Activated CD8-positive, alpha-beta memory T cell treated with anti-CD3 and anti-CD28 coated beads, Interleukin-2, amount 50 U/mL, for 4 hours (primary cell): ENCODE results near the gene CENPM.
A peak's percentile ranks its signal among the peaks of the same experiment; 100 is the strongest.
"Not testable (repeated sequence)": the region's sequence is repeated elsewhere in the genome, so short reads cannot be mapped to it uniquely, and the experiment has no call there.

Experiments
- DNase-seq: peaks from one replicate; pipeline ENCODE4 v3.0.0-alpha.2; 2020

The CENPM gene

DNA sequence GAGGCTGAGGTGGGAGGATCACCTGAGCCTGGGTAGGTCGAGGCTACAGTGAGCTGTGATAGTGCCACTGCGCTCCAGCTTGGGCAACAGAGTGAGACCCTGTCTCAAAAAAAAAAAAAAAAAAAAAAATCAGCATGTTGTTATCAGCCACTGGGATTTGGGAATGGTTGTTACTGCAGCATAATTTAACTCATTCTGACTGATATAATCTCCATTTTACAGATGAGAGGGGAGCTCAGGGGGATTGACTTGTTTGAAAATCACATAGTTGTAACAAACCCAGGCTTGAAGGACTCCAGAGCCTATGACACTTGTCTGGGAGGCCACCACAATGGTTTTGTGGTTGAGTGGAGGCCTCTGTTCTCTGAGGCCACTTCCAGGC is 19.3 kb upstream of the CENPM start:
- no peak for DNase-seq

DNA sequence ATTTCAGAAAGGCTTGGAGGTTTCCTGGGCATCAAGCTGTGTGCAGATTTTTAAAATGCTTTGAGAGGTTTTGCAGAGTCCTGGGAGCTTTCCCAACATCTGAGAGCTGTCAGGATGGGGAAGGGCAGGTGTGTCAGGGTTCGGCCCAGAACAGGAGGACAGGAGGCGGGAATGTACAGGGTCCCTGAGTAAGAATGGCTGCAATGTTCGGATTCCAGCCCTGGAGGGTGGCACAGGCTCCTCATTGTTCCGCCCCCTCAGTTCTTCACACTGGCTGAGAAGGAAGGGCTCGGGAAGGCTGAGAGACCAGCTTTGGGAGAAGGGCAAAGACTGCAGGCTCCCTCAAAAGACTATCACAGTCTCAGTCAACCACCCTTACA is 17.1 kb upstream of the CENPM start:
- no peak for DNase-seq

- DNase-seq: no peak
Measured at GRCh38 chr22:41963453-41964111, 16.6 kb upstream of the CENPM start.

DNA sequence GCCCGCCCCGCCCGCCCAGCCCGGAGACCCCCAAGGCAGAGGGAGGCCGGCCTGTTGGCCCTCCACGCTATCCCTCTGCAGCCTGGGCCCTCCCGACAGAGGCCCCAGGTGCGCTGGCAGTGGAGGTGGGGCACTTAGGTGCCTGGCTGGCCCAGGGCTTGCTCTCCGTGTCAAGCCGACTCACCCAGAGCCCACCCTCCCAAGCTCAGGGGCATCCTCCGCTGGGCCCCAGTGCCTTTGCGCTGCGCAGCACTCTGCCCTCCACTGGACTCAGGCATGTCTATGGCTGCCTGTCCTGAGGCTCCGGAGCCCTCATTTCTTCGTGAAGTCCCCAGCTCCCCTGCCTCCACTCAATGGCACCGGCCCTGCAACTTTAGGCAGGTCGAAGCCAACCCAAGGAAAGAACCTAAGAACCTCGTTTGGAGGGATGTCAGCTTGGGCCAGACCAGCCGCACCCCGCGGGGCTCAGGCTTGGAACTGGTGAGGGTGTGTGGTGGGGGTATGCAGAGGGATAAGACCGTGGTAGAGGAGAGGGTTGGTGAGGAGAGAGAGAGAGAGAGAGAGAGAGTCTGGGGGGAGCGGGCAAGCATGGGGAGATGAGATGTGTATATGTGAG is 11.1 kb upstream of the CENPM start:
- DNase-seq: no peak

- DNase-seq: no peak
Measured at GRCh38 chr22:41952713-41953112, 5.8 kb upstream of the CENPM start.

DNA sequence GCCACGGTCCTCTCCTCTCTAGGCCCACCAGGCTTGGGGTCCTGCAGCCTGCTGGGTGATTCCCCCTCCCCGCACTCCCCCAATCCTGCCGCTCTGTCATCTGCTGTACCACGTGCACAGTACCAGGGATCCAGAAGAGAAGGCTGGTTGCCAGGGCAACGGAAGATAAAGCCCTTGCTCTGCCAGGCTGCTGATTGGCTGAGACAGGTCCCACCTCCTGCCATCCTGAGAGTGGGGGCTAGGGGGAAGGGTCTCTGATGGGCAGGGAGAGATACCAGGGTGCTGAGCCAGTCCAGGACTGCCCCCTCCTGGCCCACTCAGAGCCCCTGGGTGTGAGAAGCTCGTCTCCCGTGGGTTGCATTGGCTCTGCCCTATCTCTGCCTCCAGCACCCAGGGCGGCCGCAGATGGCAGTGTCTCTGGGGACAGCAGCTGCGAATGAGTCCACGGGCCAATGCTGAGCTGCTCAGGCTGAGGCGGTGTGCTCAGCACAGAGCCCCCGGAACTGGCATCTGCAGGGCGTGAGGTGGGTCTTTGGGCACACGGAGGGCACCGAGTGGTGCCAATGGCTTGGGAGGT is 5.0 kb upstream of the CENPM start, which contains the start of gene SMIM45:
SMIM45 (plus strand) TSS at position 253 of the 577 bp plus-strand sequence.
- DNase-seq: no peak

DNA sequence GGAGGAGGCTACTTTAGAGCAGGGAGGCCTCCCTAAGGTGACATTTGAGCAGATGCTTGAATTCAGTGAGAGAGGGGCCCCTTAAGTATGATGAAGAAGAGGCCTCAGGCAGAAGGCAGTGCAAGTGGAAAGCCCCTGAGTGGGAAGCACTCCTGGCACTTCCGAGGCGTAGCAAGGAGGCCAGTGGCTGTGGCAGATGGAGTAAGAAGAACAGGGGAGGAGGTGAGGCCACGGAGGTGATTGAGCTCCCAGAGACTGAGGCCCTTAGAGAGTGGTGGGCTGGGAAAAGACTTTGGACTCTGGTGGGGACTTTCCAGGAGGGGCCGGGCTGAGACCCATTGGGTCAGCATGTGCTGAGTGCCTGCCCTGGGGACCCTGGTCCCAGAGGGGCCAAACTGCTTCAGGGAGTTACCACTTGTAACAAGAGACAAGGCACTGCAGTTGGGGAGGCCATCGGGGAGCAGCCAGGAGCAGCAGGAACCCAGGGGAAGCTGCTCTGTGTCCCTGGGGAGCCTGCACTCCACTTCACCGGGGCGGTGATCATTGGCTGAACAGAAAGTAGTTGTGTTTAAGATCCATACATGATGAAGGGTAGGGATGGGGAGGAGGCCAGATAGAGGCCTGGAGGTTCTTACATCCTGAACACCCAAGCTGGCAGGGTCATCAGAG is 2.5 kb upstream of the CENPM start:
- DNase-seq: no peak

- DNase-seq: not testable (repeated sequence)
Measured at GRCh38 chr22:41948928-41949296, 2.0 kb upstream of the CENPM start.

GRCh38 chr22:41948142-41948541 is 1.2 kb upstream of the CENPM start:
- no peak for DNase-seq

DNA sequence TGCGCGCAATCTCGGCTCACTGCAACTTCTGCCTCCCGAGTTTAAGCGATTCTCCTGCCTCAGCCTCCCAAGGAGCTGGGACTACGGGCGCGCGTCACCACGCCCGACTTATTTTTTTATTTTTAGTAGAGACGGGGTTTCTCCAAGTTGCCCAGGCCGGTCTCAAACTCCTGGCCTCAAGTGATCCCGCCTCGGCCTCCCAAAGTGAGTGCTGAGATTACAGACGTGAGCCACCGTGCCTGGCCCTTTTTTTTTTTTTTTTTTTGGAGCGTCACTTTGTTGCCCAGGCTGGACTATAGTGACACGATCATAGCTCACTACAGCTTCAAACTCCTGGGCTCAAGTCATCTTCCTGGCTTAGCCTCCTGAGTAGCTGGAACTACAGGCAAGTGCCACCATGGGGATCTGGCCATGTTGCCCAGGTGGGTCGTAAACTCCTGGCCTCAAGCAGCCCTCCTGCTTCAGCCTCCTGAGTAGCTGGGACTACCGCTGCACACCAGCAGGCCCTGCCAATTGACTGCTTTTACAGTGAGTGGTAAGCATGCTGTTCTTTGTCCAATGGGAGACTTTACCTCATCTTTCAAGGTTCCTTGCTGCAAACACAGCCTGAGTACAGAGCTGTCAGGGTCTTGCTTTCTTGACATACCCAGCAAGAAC is 600 bp upstream of the CENPM start:
- DNase-seq: no peak

DNA sequence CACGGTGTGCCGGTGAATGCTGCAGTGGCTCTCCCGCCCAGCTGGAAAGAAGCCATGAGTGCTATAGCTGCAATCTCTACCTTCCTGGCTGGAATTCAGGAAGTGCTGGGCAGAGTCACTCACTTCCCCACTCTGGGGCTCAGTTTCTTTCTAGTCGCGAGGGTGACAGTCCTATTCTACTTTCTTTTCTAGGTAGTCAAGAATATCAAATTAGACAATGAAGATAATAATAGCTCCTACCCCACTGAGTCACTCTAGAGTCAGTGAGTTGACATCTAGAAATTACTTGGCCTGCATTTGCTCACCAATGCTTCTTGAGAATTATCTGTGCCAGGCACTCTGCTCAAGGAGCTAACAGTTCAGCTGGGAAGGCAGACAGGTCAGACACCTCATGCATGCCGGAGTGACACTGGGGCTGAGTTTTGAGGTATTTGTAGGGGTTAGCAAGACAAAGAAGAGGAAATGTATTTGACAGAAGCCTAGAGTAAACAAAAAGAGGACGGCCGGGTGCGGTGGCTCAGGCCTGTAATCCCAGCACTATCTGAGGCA is 3.2 kb downstream of the CENPM start:
- DNase-seq: no peak

GRCh38 chr22:41940832-41941765 is 5.9 kb downstream of the CENPM start:
- DNase-seq: peak; percentile 87

DNA sequence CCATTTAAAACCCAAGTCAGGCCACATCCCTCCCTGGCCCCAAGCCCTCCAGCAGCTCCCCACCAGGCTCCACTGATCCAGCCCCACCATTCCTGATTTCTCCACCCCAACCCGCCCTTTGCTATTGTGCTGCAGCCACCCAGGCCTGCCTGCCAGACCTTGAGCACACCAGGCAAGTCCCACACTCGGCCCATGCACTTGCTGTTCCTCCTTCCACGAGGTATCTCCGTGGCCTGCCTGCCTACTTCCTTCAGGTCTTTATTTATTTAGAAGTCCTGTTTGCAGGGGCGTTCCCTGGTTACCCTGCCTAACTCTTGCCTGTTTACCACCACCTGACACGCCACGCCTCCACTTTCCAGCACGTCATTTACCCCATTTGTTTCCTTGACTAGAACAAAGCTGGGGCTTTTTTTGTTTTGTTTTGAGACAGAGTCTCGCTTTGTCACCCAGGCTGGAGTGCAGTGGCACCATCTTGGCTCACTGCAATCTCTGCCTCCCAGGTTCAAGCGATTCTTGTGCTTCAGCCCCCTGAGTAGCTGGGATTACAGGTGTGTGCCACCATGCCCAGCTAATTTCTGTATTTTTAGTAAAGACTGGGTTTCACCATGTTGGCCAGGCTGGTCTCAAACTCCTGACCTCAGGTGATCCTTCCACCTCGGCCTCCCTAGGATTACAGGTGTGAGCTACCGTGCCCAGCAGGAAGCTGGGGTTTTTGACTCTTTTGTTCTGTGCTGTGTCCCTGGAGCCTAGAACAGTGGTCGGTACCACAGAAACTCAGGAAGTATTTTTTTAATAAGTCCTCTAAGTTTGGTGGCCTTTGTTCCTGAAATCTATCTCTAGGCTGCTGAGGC is 6.7 kb downstream of the CENPM start:
- DNase-seq: peak; percentile 90

DNA sequence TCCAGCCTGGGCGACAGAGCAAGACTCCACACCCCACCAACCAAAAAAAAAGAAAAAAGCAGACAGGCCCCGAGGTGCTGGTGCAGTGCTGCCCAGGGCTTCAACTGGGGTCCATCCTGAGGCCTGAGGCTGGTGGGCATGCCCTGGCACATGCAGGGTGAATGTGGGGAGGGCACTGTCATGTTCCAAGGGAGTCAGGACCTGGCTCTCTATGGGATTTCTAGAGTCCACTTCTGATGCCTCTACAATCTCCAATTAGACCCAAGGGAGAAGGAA is 10.1 kb downstream of the CENPM start:
- DNase-seq: no peak

GRCh38 chr22:41935509-41935908 is 11.4 kb downstream of the CENPM start:
- no peak for DNase-seq

GRCh38 chr22:41935015-41935351 is 12.0 kb downstream of the CENPM start:
- DNase-seq: no peak

DNA sequence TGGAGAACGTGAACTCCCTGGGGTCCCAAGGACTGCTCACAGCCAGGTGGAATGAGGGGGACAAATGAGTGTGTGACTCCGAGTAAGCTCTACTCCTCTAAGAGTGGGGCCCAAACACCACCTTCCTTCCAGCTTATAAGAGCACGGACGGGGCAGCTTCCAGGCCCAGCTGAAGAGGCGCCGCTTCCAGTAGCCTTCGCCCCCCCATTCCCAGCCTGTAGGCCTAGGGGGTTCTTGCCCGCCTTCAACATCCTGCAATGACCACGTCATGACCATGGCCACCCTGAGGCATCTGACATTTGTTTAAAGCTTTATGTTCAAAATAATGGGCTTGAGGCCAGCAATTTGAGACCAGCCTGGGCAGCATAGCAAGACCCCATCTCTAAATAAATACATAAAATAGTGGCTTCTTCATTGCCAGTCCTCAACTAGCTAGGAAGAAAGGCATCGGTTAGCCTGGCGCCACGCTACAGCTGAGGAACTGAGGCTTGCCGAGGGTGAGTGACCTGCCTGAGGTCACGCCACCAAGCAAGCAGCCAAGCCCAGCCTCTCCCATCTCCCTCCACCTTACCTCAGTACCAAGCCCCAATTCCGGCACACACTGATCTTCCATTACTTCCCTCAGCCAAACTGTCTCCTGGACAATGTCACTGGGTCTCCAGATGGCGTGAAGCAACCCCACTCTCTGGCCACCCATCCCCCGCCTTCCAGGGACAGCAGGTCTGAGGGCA is 12.5 kb downstream of the CENPM start:
- no peak for DNase-seq

- no peak for DNase-seq
Measured at GRCh38 chr22:41933411-41934177, 13.4 kb downstream of the CENPM start.

DNA sequence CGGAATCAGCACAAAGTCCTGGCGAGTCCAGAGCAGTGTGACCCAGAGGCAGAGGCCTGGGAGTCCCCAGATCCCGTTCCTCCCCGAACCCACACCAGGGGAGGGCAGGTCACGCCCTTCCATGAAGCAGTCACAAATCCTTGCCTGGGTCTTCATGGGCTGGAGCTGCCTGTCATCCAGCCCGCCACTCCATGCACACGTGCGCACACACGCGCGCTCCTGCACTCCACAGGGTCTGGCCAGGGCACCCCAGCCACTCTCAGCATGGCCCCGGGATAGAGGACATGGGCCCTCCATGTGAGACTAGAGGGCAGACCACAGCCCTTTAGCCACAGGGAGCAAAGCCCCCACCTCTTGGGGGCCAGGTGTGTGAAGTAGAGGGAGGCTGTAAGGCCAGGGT is 14.6 kb downstream of the CENPM start:
- no peak for DNase-seq

DNA sequence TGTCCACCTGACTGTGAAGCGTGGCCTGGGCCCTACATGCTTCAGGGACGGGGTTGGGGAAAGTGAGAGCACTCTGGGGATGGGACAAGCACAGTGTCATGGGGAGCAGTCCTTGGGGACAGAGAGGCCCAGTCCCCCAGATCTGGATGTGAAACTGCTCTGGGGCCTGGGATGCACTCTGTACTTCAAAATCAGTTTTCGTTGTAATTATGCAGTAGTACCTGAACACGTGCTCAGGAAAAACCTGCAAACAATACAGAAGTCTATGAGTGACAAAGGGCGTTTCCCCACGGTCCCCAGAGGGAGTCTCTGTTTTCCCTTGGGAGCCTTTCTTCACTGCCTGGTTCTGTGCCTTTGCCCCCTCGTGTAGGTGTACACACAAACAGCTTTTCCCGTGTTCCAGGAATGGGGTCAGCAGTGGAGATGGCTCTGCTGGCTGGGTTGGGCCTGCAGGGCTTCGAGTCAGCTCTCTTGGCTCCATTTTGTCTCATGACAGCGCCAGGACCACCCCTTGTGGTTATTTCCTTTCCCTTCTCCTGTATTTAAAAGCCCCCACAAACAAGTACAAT is 15.2 kb downstream of the CENPM start:
- DNase-seq: no peak
